COLO829 (cell line): ENCODE measurements around the gene SLC25A10.
A peak's percentile ranks its signal among the peaks of the same experiment; 100 is the strongest.

Experiments used
- DNase-seq: peaks from one replicate; pipeline ENCODE4 v3.0.0; 2012; ENCODE audit warnings: low spot score

SLC25A10 gene

DNA sequence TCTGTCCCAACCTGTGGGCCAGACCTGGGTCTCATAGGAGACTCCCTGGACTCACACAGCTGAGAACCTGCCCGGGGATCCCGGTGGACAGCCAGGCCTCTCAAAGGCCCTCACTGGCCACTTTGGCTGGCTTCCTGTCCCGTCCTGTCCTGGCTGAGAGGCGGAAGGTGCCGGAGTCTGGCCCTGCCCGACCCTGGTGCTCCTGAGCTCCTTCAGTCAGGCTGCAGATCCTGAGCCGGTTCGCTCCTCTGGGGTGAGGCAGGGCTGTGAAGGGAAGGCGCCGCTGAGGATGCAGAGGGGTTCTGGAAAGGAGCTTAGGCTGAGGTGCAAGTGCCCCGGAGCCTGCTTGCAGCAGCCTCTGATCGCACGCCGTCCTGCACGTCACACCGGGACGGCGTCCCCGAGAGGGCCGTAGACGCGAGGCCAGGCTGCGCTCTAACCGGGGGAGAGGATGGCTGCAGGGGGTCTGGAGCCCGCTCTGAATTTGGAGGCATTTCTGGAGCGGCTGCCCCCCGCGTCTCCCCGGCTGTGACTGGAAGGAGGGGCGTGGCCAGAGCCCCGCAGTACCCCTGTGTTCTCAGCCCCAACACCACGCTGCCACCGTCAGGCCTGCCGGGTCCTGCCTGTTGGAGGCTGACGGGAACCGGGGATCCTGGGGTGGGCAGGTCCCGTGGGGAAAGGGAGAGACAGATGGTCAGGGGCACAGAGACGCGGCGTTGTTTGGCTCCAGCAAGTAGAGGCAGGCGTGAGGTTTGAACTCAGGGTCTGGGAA lies 24.1 kb upstream of the SLC25A10 start:
- no peak for DNase-seq

DNA sequence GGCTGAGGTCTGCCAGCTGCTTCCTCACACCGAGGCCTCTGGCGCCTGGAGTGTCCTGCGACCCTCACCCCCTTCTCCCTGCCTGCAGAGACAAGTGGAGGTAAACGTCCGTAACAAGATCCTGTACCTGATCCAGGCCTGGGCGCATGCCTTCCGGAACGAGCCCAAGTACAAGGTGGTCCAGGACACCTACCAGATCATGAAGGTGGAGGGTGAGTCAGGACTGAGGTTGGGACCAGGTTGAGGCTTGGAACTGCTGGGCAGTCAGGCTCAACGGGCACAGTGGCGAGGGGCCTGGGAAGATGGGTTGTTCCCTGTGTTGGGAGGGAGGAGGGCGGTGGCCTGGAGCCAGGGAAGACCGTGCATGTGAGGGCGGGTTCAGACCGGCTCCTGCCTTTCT lies 23.5 kb upstream of the SLC25A10 start:
- DNase-seq: no peak

DNA sequence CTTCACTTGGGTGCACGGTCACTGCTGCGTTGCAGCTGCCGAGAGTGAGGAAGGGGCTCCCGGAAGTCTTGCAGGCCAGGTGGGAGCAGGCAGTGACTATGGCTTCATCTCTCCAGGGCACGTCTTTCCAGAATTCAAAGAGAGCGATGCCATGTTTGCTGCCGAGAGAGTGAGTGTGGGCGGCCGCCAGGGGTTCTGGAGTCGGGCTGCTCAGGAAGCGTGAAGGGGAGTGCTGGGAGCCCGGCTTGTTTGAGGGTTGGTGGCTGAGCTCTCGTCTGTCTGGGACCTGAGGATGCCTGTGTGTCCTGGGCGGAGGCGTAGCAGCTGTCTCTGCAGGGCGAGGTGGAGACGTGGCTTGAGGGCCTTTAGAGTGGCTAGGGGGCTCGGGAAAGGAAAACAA lies 22.0 kb upstream of the SLC25A10 start:
- DNase-seq: no peak

DNA sequence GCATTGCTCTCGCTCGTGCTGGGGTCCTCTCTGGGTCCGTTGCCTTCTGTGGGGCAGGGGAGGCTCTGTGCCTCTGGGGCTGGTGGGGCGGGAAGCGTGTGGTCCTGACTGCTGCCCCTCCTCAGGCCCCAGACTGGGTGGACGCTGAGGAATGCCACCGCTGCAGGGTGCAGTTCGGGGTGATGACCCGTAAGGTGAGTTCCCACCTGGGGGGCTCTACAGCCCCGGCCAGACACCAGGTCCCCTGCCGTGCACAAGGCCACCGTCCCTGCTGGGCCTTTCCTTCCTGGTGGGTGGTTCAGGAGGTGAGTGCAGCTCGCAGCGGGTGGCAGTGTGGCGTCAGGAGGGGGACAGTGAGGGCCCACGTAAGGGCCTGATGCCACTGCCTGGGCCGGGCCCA lies 21.5 kb upstream of the SLC25A10 start:
- no peak for DNase-seq

DNA sequence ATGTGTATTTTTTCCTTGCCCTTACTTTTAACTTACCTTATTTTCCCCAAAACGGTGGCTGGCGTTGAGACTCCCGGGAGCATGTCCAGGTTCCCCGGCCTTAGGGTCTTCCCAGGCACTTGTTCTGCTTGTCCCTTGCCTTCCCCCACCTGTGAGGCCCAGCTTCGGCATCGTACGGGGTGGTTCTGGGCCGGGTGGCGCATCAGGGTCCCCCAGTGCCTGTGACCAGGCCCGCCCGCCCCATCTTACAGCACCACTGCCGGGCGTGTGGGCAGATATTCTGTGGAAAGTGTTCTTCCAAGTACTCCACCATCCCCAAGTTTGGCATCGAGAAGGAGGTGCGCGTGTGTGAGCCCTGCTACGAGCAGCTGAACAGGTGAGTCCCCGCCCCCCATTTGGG lies 20.9 kb upstream of the SLC25A10 start:
- DNase-seq: no peak

DNA sequence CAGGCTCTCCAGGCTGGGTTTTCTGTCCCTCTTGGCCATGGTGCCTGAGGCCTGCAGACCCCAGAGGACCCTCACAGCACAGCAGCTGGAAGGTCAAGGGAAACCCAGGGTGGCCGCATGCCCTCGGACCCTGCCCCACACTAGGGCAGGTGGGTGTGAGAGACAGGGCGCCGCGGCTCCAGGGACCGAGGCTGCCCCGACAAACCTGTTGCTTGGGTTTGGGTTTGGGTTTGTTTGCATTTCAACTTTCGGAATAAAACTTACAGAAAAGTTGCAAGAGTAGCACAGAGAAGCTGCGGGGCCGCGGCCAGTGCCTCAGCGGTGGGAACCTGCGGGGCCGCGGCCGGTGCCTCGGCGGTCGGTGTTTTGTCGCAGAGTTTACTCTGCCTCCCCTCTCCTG lies 20.5 kb upstream of the SLC25A10 start:
- no peak for DNase-seq

DNA sequence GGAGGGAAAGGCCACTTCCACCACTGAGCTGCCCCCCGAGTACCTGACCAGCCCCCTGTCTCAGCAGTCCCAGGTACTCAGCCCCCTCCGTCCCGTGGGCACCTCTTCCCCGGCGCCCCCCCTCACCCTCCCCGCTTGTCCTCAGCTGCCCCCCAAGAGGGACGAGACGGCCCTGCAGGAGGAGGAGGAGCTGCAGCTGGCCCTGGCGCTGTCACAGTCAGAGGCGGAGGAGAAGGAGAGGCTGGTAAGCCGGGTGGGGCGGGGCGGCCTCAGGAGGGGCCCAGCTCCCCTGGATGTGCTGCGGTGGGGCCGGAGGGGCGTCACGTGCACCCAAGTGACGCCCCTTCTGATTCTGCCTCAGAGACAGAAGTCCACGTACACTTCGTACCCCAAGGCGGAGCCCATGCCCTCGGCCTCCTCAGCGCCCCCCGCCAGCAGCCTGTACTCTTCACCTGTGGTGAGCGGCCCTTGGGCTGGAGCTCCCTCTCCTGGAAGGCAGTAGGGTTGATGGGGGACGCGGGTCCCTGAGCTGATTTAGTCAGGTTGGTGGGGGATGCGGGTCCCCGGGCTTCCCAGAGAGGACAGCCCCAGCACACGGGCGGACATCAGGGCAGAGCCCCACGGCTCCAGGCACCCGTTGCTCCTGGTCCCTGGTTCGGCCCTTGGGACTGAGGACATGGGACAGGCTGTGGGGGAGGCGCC lies 18.4 kb upstream of the SLC25A10 start:
- no peak for DNase-seq

DNA sequence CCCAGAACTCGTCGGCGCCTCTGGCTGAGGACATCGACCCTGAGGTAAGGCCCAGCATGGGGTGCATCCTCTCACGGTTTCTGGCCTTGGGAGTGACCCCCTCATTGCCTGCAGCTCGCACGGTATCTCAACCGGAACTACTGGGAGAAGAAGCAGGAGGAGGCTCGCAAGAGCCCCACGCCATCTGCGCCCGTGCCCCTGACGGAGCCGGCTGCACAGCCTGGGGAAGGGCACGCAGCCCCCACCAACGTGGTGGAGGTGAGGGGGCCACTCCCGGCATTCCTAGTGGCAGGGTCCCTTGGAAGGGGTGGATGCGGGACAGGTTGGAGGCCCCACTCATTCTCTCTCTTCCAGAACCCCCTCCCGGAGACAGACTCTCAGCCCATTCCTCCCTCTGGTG lies 17.3 kb upstream of the SLC25A10 start:
- no peak for DNase-seq

DNA sequence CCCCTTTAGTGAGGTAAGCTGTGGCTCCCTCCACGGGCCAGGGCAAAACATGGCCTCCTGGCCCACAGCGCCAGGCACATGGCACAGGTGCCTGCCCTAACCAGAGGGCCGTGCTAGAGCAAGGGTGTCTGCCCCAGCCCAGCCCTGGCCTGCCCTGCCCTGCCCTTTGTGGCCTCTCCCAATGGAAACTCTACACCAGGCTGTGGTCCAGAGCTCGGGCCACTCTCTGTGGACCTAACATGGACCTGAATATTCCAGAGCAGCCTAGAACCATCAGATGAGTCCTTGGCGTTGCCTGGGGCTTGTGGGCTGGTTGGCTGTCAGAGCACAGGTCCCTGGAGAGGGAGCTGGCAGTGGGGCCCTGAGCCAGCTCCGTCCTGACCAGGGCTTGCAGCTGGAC lies 16.9 kb upstream of the SLC25A10 start:
- no peak for DNase-seq

DNA sequence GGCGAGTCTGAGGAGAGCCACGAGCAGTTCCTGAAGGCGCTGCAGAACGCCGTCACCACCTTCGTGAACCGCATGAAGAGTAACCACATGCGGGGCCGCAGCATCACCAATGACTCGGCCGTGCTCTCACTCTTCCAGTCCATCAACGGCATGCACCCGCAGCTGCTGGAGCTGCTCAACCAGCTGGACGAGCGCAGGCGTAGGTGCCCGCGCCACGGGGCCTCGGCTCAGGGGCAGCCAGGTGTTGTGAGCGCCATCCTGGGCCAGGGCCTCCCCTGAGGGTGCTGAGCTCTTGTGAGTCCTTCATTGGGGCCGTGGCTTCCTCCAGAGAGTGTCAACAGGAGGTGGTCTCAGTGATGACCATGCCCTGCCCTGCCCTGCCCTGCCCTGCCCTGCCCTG lies 16.3 kb upstream of the SLC25A10 start:
- no peak for DNase-seq

DNA sequence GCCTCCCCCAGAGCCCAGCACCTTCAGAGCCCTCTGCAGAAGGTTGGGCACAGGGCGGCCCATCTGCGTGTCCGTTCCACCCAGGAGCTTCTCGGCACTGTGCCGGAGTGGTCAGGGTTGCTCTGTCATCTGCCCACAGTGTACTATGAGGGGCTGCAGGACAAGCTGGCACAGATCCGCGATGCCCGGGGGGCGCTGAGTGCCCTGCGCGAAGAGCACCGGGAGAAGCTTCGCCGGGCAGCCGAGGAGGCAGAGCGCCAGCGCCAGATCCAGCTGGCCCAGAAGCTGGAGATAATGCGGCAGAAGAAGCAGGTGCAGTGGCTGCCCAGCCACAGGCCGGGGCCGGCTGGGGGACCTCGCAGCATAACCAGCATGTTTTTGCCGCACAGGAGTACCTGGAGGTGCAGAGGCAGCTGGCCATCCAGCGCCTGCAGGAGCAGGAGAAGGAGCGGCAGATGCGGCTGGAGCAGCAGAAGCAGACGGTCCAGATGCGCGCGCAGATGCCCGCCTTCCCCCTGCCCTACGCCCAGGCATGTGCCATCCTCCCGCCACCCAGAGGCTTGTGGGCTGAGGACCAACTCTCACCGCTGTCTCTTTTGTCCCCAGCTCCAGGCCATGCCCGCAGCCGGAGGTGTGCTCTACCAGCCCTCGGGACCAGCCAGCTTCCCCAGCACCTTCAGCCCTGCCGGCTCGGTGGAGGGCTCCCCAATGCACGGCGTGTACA lies 15.7 kb upstream of the SLC25A10 start:
- DNase-seq: no peak

DNA sequence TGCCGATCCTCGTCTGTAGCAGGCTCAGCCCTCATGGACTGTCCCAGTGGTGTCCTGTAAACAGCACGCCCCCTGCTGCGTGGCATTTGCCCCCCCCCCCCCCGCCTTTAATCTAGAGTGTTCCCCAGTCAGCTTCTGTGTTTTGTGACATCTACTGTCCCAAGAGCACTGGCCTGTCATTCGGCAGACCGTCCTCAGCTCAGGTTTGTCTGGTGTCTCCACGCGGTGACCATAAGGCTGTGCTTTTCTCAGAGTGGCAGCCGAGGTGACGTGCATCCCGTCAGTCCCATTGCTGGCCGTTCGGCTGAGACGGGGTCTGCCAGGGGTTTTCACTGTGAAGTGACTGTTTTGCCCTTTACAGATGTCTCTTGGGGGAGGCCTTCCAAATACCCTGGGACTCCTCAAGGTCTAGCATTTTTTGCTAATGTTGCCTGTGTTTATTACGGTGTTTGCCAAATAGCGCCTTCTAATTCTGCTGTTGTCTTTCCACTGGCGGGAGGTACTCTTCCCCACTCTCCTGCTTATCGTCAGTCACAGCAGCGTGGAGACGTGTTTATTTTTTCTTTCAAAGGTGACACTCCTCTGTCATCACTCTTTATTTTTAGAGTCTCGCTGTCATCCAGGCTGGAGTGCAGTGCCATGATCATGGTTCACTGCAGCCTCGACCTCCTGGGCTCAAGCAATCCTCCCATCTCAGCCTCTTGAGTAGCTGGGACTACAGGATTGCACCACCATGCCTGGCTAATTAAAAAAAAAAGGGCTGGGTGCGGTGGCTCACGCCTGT lies 14.6 kb upstream of the SLC25A10 start:
- no peak for DNase-seq

DNA sequence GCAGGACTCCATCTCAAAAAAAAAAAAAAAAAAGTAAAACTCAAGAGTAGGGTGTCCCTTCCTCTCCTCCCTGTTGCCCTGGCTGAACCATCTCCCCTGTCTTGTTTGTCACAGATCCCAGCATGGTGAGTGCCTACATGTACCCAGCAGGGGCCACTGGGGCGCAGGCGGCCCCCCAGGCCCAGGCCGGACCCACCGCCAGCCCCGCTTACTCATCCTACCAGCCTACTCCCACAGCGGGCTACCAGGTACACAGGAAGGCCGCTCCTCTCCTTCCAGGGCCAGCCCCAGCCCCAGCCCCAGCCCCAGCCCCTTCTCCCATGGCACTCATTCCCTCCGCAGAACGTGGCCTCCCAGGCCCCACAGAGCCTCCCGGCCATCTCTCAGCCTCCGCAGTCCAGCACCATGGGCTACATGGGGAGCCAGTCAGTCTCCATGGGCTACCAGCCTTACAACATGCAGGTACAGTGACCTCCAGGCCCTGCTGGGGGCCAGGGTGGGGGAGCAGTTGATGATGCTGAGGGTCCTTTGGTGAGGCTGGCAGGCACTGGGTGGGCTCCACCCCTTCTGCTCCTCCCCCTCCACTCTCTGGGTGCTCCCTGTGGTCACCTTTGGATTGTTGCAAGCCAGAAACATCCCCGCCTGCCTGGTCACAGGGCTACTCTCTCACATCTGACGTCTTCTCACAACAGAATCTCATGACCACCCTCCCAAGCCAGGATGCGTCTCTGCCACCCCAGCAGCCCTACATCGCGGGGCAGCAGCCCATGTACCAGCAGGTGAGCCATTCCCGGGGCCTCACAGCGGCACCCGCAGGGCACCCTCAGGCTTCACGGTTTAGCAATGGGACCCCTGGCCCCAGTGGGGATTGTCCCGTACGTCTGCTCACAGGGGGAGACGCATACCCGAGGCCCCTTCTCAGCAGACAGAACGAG lies 11.5 kb upstream of the SLC25A10 start:
- no peak for DNase-seq

DNA sequence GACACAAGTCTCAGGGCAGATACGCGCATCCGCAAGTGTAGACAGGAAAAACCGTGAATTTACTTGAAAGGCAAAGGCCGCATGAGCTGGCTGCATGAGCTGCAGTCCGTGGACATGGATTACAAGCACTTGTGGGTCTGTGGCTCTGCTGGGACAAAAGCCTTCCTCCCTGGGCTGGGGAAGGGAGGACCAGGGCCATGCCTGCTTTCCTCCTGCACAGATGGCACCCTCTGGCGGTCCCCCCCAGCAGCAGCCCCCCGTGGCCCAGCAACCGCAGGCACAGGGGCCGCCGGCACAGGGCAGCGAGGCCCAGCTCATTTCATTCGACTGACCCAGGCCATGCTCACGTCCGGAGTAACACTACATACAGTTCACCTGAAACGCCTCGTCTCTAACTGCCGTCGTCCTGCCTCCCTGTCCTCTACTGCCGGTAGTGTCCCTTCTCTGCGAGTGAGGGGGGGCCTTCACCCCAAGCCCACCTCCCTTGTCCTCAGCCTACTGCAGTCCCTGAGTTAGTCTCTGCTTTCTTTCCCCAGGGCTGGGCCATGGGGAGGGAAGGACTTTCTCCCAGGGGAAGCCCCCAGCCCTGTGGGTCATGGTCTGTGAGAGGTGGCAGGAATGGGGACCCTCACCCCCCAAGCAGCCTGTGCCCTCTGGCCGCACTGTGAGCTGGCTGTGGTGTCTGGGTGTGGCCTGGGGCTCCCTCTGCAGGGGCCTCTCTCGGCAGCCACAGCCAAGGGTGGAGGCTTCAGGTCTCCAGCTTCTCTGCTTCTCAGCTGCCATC lies 10.6 kb upstream of the SLC25A10 start:
- no peak for DNase-seq

DNA sequence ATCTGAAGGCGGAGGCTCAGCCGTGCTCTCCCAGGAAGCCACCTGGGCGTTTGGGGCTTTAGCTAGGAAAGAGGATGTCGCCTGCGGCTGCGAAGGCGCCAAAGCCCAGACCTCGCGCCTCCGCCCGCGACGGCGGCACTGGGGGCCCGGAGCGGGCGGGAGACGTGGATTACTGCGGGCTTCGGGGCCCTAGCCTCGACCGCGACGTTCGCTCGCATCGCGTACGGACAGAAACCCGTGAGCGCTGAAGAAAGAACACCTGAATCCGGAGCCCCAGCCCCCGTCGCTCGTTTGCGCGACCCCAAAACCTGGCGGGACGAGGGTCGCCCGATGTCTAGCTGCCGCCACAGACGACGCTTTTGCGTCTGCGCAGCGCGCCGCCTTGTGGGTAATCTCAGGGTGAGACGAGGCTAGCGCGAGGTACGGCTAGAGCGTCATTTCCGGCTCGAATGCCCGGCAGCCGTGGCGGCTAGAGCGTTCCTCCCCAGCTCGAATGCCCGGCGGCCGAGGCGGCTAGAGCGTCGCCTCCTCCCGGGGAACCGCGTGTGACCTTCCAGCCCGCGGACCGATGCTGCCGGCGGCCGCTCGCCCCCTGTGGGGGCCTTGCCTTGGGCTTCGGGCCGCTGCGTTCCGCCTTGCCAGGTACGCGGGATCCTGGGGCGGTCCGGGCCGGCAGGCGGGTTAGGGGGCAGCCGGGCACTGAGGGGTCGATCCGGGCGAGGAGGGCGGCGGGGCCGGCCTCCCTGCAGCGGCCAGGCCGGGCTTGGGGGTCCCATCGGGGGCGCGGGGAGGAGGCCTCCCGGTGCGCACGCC lies 8.9 kb upstream of the SLC25A10 start, which contains the start of gene MRPL12:
Gene MRPL12, plus strand, starts transcription at position 434 of the 813 bp plus-strand sequence. Its CDS starts 135 bp downstream, at position 569.
- peak; percentile 94 for DNase-seq

DNA sequence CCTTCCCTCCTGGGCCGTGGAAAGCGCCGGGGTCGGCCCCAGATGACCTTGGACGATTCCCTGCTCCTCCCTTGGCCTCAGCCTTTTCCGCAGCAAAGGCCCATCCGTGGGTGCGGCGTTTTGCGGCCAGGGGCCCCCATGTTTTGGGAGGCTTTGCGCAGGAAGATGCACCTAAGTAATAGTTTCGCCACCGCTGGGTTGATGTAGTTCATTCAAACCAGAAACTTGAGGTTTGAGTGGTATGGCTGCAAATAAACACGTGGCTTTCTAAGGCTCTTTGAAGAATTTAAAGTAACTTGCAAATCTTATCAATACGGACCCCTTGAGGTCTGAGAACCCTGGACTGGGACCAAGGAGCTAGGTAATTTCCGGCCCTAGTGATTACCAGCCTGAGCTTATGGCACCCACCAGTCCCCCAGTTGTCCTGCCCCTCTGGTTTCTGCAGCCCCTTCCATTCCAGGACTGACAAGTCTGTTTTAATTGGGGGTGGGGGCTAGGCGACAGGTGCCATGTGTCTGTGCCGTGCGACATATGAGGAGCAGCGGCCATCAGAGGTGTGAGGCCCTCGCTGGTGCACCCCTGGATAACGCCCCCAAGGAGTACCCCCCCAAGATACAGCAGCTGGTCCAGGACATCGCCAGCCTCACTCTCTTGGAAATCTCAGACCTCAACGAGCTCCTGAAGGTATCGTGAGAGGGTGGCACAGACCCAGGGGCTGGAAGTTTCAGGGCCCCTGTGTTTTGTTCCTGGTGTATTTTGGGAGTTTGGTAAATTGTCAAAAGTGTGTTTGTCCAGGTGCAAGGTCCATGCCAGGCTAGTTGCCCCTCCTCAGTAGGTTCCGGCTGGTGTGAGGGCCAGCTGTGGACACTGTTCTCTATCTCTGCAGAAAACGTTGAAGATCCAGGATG lies 8.1 kb upstream of the SLC25A10 start:
- DNase-seq: no peak

DNA sequence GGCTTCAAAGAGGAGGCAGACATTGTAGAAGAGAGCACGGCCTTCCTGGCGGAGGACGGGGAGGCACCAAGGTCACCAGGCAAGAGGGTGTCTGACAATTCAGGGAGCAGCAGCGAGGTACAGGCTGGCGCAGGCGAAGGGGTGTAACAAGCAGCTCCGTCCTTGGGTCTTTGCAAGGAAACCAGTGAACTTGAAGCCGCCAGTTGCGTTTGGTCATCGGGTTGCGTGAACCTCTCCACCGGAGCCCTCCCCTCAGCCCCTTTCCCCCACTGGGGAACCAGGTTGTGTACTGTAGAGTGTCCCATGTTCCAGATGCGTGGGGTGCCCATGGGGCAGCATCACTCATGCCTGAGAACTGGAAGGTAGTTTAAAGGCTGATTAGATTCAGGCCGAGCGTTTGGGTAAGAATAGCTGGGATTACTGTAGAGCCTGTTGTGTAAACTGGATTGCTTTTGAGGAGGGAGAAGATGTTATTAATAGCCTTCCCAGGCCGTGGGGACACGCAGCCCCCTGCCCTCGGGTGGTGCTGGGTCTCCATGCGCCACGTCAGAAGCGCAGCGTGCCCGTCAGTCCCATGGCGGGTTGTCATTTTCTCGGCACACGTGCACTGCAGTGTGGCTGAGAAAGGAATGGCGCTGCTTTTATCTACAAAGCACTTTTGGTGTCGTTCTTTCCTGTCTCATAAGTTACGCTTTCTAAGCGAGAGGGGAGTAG lies 6.4 kb upstream of the SLC25A10 start:
- DNase-seq: no peak

DNA sequence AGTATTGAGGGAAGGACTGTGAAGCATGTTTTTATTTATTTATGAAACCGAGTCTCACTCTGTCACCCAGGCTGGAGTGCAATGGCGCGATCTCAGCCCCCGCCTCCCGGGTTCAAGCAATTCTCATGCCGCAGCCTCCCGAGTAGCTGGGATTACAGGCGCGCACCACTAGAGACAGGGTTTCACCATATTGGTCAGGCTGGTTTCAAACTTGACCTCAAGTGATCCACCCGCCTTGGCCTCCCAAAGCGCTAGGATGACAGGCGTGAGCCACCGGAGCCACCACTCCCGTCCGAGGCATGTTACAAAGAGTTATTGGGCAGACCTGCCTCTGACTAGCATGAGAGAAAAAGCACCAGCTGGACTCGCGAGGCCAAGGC lies 5.9 kb upstream of the SLC25A10 start:
- no peak for DNase-seq
